NOMO-1 treated with dmso at 0.1 percent for 144 hours (cell line): ENCODE data around the gene TNFRSF9.

Source experiments
- DNase-seq: peaks from one replicate; lab custom pipeline; 2025; ENCODE audit not compliant: unreplicated experiment; lab: John Stamatoyannopoulos, UW

The TNFRSF9 gene

DNA sequence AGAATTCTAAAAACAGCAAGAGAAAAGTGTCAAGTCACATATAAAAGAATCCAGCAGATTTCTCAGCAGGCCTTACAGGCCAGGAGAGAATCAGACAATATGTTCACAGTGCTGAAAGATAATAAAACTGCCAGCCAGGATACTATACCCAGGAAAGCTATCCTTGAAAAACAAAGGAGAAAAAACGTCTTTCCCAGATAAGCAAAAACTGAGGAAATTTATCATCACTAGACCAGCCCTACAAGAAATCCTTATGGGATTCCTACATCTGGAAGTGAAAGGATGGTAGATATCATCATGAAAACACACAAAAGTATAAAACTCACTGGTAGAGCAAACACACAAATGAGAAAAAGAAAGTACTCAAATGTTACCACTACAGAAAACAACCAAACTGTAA, 62.6 kb downstream of the TNFRSF9 start:
- DNase-seq = no peak

DNA sequence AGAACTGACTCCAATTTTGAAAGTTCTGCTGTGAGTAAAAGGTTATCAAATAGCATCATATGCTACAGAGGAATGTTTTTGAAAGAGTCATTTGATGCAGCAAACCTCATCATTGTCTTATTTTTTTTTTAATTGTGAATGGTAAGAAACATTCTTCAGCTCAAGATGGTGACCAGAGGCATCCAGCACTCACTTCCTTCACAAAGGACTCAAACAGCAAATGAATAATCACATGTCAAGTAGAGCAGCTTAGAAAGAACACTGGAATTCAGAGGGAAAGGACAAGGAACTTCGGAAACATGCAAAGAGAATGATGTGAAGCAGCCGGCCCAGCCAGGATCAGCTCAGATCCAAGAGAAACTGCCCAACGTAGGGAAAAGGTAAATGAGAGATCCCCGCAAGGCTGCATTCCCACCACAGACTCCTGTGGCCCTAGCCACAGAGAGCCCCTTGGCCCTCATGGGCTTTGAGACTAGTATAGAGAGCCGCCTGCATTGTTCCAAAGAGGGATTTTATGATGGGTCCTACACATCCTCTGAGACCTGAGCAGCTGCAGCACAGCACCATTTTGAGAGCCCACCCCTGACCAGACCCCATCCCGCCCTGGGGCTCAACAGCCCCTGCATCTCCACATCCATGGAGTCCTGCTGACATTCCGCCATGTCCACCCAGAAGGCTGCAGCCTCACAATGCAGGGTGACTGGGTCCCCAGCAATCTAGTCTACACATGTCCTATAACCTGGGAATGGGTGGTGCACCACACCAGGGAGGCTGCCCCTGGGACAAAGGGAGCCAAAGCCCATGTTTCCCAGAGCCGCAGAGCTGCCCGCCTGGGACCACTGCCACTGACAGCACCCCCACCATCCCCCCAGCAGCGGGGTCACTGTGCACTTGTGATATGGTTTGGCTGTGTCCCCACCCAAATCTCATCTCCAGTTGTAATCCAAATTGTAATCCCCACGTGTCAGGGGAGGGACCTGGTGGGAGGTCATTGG, 66.5 kb downstream of the TNFRSF9 start:
- no peak for DNase-seq

- DNase-seq = no peak
Observed at GRCh38 chr1:7871136-7871535, 69.5 kb downstream of the TNFRSF9 start.

- DNase-seq = no peak
Observed at GRCh38 chr1:7869136-7869920, 71.3 kb downstream of the TNFRSF9 start.

DNA sequence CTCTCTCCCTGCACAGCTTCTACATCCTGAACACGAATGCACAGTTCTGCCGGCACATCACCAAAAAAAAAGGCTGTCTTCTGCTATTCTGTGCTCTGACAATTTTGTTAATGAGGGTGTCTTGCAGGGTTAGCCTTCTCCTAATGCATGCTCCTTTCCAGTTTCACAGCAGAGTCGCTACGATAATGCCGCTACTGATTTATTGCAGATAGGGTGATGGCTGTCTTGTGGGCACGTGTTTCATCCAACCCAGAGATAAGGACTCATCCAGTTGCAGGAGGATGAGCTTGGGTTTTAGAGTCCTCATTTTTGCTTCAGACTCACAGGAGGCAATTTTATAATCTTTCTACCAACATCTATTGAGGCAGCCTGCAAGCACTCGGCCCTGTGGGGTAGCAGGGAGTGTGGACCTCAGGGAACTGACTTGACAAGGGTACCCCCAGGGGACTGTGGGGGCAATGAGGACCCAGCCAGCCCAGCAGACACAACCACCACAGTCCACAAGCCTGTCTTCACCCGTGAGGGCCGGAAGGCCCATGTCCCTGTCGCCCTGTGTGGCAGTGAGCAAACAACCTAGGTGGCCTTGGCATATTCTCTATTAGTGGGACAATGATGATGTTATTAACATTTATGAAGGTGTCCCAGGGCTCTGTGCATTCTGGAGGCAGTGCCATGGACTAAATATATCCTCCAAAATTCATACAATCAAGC, 72.4 kb downstream of the TNFRSF9 start:
- DNase-seq = no peak

- DNase-seq = no peak
Observed at GRCh38 chr1:7865978-7866377, 74.7 kb downstream of the TNFRSF9 start.
